NCI-H526 treated with DMSO at 0.1 percent for 48 hours (cell line): ENCODE measurements around the gene FAM83C.
"Not testable (repeated sequence)": the region's sequence is repeated elsewhere in the genome, so short reads cannot be mapped to it uniquely, and the experiment has no call there.

ENCODE experiments used
- DNase-seq: peaks from one replicate; lab custom pipeline; 2025; lab: John Stamatoyannopoulos, UW

Gene FAM83C

GRCh38 chr20:35263532-35264341, 28.5 kb downstream of the FAM83C start:
- no peak for DNase-seq

- DNase-seq, result not testable (repeated sequence)
Observed at GRCh38 chr20:35262731-35263531, 29.3 kb downstream of the FAM83C start.

DNA sequence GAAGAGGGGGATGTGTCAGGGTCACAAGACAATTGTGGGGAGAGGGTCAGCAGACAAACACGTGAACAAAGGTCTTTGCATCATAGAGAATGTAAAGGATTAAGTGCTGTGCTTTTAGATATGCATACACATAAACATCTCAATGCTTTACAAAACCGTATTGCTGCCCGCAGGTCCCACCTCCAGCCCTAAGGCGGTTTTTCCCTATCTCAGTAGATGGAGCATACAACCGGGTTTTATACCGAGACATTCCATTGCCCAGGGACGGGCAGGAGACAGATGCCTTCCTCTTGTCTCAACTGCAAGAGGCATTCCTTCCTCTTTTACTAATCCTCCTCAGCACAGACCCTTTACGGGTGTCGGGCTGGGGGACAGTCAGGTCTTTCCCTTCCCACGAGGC, 29.9 kb downstream of the FAM83C start:
- DNase-seq, result not testable (repeated sequence)

- no peak for DNase-seq
Observed at GRCh38 chr20:35260426-35260825, 31.8 kb downstream of the FAM83C start.

GRCh38 chr20:35257175-35257909, 34.9 kb downstream of the FAM83C start:
- no peak for DNase-seq

- no peak for DNase-seq
Observed at GRCh38 chr20:35254448-35254999, 37.7 kb downstream of the FAM83C start.

DNA sequence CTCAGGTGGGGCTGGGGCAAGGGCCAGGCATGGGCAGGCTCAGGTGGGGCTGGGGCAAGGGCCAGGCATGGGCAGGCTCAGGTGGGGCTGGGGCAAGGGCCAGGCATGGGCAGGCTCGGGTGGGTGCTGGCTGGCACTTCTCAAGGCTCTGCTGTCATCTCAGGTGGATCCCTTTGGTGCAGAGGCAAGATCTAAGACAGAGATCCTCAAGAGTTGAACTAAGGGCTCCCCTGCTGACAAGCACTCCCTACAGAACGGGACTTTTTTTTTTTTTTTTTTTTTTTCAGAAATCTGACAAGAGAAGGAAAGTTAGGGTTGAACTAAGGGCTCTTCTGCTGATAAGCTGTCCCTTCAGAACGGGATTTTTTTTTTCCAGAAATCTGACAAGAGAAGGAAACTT, 39.2 kb downstream of the FAM83C start:
- no peak for DNase-seq

- DNase-seq, result not testable (repeated sequence)
Observed at GRCh38 chr20:35252598-35252997, 39.6 kb downstream of the FAM83C start.

DNA sequence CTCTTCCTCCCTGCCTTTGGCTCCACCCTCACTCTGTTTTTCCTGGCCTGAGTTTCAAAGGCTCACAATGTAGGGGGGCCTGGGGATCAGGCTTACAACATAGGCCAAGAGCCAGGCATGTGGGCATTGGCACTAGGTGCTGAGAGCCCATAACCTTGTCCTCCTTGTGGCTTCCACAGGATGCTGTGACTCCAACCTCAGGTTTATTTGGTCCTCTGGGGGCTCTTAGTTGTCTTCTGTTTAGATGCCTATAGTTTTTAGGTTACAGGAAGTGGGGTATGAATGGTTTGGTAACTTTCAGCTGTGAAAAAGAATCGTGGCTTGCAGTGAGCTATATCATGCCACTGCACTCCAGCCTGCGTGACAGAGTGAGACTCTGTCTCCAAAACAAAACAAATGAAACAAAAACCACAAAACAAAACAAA, 40.2 kb downstream of the FAM83C start:
- DNase-seq, result no peak

DNA sequence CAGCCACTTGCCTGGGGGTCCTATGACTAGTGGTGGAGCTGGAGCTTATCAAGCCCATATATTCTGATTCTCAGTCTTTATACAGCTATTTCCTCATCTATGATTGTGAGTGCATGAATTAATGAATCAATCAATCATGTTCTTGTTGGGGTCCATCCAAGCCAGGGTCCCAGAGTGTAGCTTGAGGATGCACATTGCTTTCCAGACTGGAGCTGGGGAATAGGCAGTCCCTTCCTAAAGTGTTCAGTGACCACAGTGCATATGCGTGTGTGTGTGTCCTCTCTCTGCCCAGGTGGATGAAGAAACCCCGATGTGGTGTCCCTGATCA, 40.6 kb downstream of the FAM83C start:
- no peak for DNase-seq

DNA sequence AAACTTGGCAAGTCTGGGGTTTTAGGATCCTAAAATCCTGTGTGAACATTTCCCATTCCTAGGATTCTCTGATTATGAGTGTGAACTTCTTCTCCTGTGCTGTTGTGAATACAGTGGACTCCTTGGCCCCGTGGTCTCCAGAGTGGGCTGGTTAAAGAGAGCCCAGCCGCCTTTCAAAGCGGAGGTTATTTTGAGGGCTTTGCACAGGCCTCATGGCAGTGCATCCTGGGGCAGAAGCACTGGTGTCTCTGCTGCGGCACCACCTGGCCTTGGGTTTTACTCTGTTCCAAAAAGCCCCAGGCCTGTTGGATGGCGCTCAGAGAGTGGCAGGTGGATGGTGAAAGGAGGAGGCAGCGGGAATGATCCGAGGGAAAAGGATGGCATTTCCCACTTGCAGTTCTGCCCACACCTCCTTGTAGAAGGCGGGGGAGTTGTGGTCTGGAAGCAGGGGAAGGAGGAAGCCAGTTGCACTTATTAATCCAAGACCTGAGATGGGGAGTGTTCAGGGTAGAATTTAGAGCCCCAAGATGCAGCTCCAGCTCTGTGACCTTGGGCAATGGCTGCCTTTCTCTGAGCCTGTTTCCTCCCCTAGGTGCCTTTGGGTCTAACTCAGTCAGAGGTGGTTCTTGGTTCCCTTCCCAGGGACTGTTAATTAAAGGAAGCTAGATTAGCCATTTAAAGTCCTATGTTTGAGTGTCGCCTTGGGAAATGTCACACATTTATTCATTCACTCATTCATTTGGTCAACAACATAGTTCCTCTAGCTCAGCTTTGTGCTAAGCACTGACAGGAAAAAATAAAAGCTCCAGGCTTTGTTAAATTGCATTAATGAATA, 43.4 kb downstream of the FAM83C start:
- DNase-seq, result no peak

DNA sequence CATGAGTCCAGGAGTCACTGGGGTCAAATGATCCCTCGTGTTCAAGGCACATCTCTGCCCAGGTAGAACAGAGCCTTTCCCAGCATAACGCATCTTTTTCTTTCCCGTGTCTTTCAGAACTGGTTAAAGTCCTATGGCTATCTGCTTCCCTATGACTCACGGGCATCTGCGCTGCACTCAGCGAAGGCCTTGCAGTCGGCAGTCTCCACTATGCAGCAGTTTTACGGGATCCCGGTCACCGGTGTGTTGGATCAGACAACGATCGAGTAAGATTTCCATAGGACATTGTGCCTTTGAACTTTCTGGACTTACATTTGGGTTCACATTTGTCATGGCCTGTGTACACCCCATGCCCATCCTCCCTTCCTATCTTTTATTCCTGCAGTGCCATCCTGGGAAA, 45.5 kb downstream of the FAM83C start:
- no peak for DNase-seq

- no peak for DNase-seq
Observed at GRCh38 chr20:35243986-35244385, 48.2 kb downstream of the FAM83C start.

GRCh38 chr20:35243317-35243716, 48.9 kb downstream of the FAM83C start:
- no peak for DNase-seq

DNA sequence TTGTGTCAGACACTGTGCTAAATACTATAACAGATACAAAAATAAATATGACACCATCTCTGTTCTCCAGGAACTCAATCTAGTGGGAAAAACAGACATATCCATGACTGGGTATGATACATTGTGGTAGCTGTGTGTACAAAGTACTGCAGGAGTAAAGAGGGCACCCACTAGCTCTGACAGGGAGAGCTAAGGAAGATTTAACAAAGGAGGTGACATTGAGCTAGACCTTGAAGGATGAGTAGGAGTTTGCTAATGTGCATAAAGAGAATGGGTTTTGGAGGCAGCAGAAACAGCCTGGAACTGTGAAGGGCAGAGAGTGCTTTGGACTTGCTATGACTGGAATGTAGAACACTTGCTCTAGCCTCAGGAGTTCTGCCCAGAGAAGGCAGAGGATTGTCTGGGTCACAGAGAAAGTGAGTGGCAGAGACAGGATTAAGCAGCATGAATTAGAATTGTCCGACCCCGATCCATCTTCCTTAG, 51.4 kb downstream of the FAM83C start:
- no peak for DNase-seq

GRCh38 chr20:35240083-35240810, 52.0 kb downstream of the FAM83C start:
- DNase-seq, result no peak

- DNase-seq, result no peak
Observed at GRCh38 chr20:35238735-35239134, 53.5 kb downstream of the FAM83C start.

DNA sequence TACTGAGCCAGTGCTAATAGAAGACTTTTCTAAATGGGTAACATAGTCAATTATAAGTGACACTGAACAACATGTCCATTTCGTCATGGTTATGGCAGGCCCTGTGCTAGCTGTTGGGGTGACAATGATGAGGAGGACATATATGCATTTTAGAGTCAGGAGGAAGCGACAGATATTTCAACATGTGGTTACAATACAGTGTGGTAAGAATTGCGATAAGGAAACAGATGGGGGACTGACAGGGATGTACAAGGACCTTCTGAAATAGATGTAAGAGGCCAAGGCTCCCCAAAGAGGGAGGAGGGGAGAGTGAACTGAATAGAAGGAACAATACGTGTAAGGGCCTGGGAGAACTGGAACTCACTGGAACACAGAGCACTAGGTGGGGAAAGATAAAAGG, 54.1 kb downstream of the FAM83C start:
- no peak for DNase-seq

DNA sequence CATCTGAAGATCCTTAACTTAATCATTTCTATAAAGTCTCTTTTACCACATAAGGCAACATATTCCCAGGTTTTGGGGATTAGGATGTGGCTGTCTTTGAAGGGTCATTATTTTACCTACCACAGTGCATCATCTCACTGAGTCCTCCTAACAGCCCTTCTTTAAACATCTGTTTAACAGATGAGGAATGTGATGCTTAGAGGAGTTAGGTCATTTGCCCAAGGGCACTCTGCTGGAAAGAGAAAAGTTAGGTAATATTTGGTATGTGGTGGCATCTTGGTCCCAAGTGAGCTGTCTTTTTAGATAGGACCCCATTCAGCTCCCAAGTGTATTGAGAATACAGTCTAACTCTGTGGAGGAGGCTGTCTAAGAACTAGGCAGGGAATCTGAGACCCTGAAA, 54.7 kb downstream of the FAM83C start:
- no peak for DNase-seq

GRCh38 chr20:35235881-35236280, 56.3 kb downstream of the FAM83C start:
- DNase-seq, result no peak
